IMR-90 (cell line): ENCODE data around the gene RPL26. TPM values are rescaled to one million over a fixed set of nuclear protein-coding genes. Genes with fewer than 3 reads are reported as not detected.

ENCODE experiments used
- ATAC-seq: fragments of 200-7000 bp; cut with Tn5 transposase; 2 replicates; pipeline ENCODE4 v1.9.1; 2020; ENCODE audit warnings: low read depth, mild to moderate bottlenecking, moderate library complexity
- BruUV-seq: library from RNA; stranded (reverse); fragments of 400-500 nt; replicated peaks from 2 replicates; lab custom pipeline; 2021; lab: Mats Ljungman, UMichigan
- CTCF ChIA-PET: fragments of 300-600 bp; formaldehyde crosslinking; extraction: SDS; loops from one replicate; lab custom pipeline; 2021; ENCODE audit warnings: antibody characterized with exemption; lab: Yijun Ruan, JAX
- POLR2A ChIA-PET: fragments of 300-600 bp; sonication (Branson Sonifier 250); formaldehyde crosslinking; loops from one replicate; lab custom pipeline; 2022; ENCODE audit warnings: antibody characterized with exemption; ENCODE audit not compliant: unreplicated experiment; lab: Charles Lee
- DNase-seq: peaks from one replicate; pipeline ENCODE4 v3.0.0; 2013
- H2AFZ ChIP-seq: replicated peaks from 2 replicates; pipeline ENCODE3; 2013; ENCODE audit warnings: low read length, mild to moderate bottlenecking; ENCODE audit not compliant: poor library complexity
- H2AK5ac ChIP-seq: 2 replicates; pipeline ENCODE4 v1.6.1; 2013; ENCODE audit warnings: low read depth, low read length, inconsistent platforms
- H2AK9ac ChIP-seq: replicated peaks from 2 replicates; pipeline ENCODE3; 2013; ENCODE audit warnings: mild to moderate bottlenecking, low read depth, low read length, moderate library complexity; ENCODE audit not compliant: poor library complexity
- H2BK120ac ChIP-seq: 2 replicates; pipeline ENCODE4 v1.6.1; 2013; ENCODE audit warnings: low read depth, low read length, inconsistent platforms
- H2BK15ac ChIP-seq: 3 replicates; pipeline ENCODE4 v1.6.1; 2013; ENCODE audit warnings: low read depth, low read length, inconsistent platforms
- H2BK20ac ChIP-seq: 2 replicates; pipeline ENCODE4 v1.6.1; 2013; ENCODE audit warnings: low read depth, mild to moderate bottlenecking, inconsistent platforms, low read length, moderate library complexity
- H2BK5ac ChIP-seq: 2 replicates; pipeline ENCODE4 v1.6.1; 2013; ENCODE audit warnings: mild to moderate bottlenecking, low read depth, low read length, inconsistent platforms; ENCODE audit not compliant: poor library complexity, severe bottlenecking
- H3K14ac ChIP-seq: replicated peaks from 2 replicates; pipeline ENCODE4 v1.6.1; 2013; ENCODE audit warnings: low read depth, low read length, inconsistent platforms
- H3K18ac ChIP-seq: 2 replicates; pipeline ENCODE4 v1.6.1; 2013; ENCODE audit warnings: low read depth, low read length, control low read depth
- H3K23ac ChIP-seq: 2 replicates; pipeline ENCODE4 v1.6.1; 2013; ENCODE audit warnings: low read depth, low read length, inconsistent platforms
- H3K27ac ChIP-seq: 2 replicates; pipeline ENCODE4 v1.5.1; 2013; ENCODE audit warnings: mild to moderate bottlenecking, control low read depth, low read length; ENCODE audit not compliant: insufficient read depth
- H3K27me3 ChIP-seq: 2 replicates; pipeline ENCODE4 v1.6.1; 2013; ENCODE audit warnings: low read length; ENCODE audit not compliant: control insufficient read depth, insufficient read depth
- H3K36me3 ChIP-seq: 2 replicates; pipeline ENCODE4 v1.6.1; 2013; ENCODE audit warnings: low read length, mixed read lengths; ENCODE audit not compliant: control insufficient read depth, insufficient read depth
- H3K4ac ChIP-seq: 2 replicates; pipeline ENCODE4 v1.6.1; 2013; ENCODE audit warnings: low read depth, low read length, inconsistent platforms
- H3K4me1 ChIP-seq: 2 replicates; pipeline ENCODE4 v1.6.1; 2013; ENCODE audit warnings: low read length, mixed read lengths; ENCODE audit not compliant: control insufficient read depth, insufficient read depth
- H3K4me2 ChIP-seq: 2 replicates; pipeline ENCODE4 v1.6.1; 2013; ENCODE audit warnings: low read depth, mild to moderate bottlenecking, control low read depth, low read length, moderate library complexity
- H3K4me3 ChIP-seq: 2 replicates; pipeline ENCODE4 v1.5.1; 2013; ENCODE audit warnings: low read depth, mild to moderate bottlenecking, control low read depth, low read length, moderate library complexity; ENCODE audit not compliant: insufficient read depth
- H3K56ac ChIP-seq: 2 replicates; pipeline ENCODE4 v1.6.1; 2013; ENCODE audit warnings: low read length, inconsistent platforms; ENCODE audit not compliant: insufficient read depth; ENCODE audit errors: extremely low read depth
- H3K79me1 ChIP-seq, 2 experiments: 2 replicates each; pipeline ENCODE4 v1.6.1; 2013; ENCODE audit warnings: low read length in 2 of 2, inconsistent platforms in 1 of 2, low read depth in 1 of 2
- H3K9ac ChIP-seq: 2 replicates; pipeline ENCODE4 v1.6.1; 2013; ENCODE audit warnings: low read depth, low read length, control low read depth
- H3K9me1 ChIP-seq: 2 replicates; pipeline ENCODE4 v1.6.1; 2013; ENCODE audit warnings: low read length, inconsistent platforms; ENCODE audit not compliant: insufficient read depth
- H3K9me3 ChIP-seq: 2 replicates; pipeline ENCODE4 v1.6.1; 2013; ENCODE audit warnings: low read length; ENCODE audit not compliant: control insufficient read depth, insufficient read depth
- H4K20me1 ChIP-seq: 2 replicates; pipeline ENCODE4 v1.6.1; 2013; ENCODE audit warnings: low read length, inconsistent platforms; ENCODE audit not compliant: insufficient read depth
- H4K5ac ChIP-seq: 2 replicates; pipeline ENCODE4 v1.6.1; 2013; ENCODE audit warnings: mild to moderate bottlenecking, low read depth, low read length, control low read depth
- H4K8ac ChIP-seq, 2 experiments: 2 replicates each; pipeline ENCODE4 v1.6.1; 2013; ENCODE audit warnings: low read depth in 2 of 2, low read length in 2 of 2, control low read depth in 1 of 2, inconsistent platforms in 1 of 2
- H4K91ac ChIP-seq: 2 replicates; pipeline ENCODE4 v1.6.1; 2013; ENCODE audit warnings: low read depth, low read length, inconsistent platforms; ENCODE audit not compliant: insufficient read depth
- BHLHE40 ChIP-seq: fragments of 150-350 bp; IDR thresholded peaks from 2 replicates; pipeline ENCODE4 v1.6.1; 2016; ENCODE audit warnings: mild to moderate bottlenecking, low read depth, low read length
- FOS ChIP-seq: fragments of 150-350 bp; IDR thresholded peaks from 2 replicates; pipeline ENCODE4 v1.6.1; 2016; ENCODE audit warnings: low read depth, low read length
- MAFK ChIP-seq: IDR thresholded peaks from 2 replicates; pipeline ENCODE4 v1.6.1; 2012; ENCODE audit warnings: low read depth, low read length, improper control_type of control experiment
- MAZ ChIP-seq: IDR thresholded peaks from 2 replicates; pipeline ENCODE4 v1.6.1; 2012; ENCODE audit warnings: low read depth, mild to moderate bottlenecking, low read length, improper control_type of control experiment, moderate library complexity, borderline replicate concordance
- MXI1 ChIP-seq: IDR thresholded peaks from 2 replicates; pipeline ENCODE4 v1.6.1; 2012; ENCODE audit warnings: low read depth, mild to moderate bottlenecking, low read length, moderate library complexity, borderline replicate concordance
- NFE2L2 ChIP-seq: fragments of 150-350 bp; IDR thresholded peaks from 2 replicates; pipeline ENCODE4 v1.6.1; 2016; ENCODE audit warnings: low read depth, mild to moderate bottlenecking, low read length
- RAD21 ChIP-seq: IDR thresholded peaks from 2 replicates; pipeline ENCODE4 v1.6.1; 2012; ENCODE audit warnings: low read length, improper control_type of control experiment
- RCOR1 ChIP-seq: IDR thresholded peaks from 2 replicates; pipeline ENCODE4 v1.6.1; 2012; ENCODE audit warnings: mild to moderate bottlenecking, low read length, improper control_type of control experiment; ENCODE audit not compliant: insufficient replicate concordance
- SMC3 ChIP-seq: fragments of 150-350 bp; IDR thresholded peaks from 2 replicates; pipeline ENCODE4 v1.6.1; 2016; ENCODE audit warnings: low read depth, mild to moderate bottlenecking, antibody characterized with exemption, low read length, moderate library complexity
- USF2 ChIP-seq: fragments of 150-350 bp; IDR thresholded peaks from 2 replicates; pipeline ENCODE4 v1.6.1; 2017; ENCODE audit warnings: mild to moderate bottlenecking, antibody characterized with exemption, low read length, low read depth
- WGBS, 2 experiments: methylation state at CpG; one replicate each; pipeline versions ENCODE4 v1.1.5 to v1.1.7; 2013; ENCODE audit warnings: missing lambda C conversion rate in 2 of 2; ENCODE audit not compliant: insufficient read length in 1 of 2; ENCODE audit errors: extremely low coverage in 2 of 2; 5-methylcytosine and 5-hydroxymethylcytosine counted together
- dilution Hi-C: fragments of 300-500 bp; cut with HindIII; formaldehyde crosslinking; loops from one replicate; pipeline ENCODE4 v1.14.3; 2018; ENCODE audit warnings: low sequenced_read_pairs; ENCODE audit not compliant: unreplicated experiment
- in situ Hi-C: fragments of 300-500 bp; cut with MboI; formaldehyde crosslinking; loops from 3 replicates; pipeline ENCODE4 v1.14.3; 2019; ENCODE audit warnings: low sequenced_read_pairs, inconsistent platforms, mixed read lengths
- intact Hi-C: fragments of 100-400 bp; cut with micrococcal nuclease; formaldehyde crosslinking; loops from 2 replicates; pipeline ENCODE4 v1.10.0; 2022
- polyA plus RNA-seq, 3 experiments: library from polyadenylated mRNA; depleted of rRNA; stranded (reverse); fragments of >200 nt; gene quantifications; 2 replicates each; pipeline ENCODE4 v1.2.3, GENCODE V29; 2012; ENCODE audit warnings: low replicate concordance in 1 of 3
- total RNA-seq: library from RNA; depleted of rRNA; stranded (reverse); fragments of >200 nt; gene quantifications from 2 replicates; pipeline ENCODE4 v1.2.3, GENCODE V29; 2012

The RPL26 gene
- total and polyA plus RNA-seq, 2 of the 4 experiments (the other 2 are of a cell fraction) = 4,763 to 5,013 TPM

- Histone ChIP-seq H3K27ac (peak overlapping the region; percentile 89), H3K23ac (peak overlapping the region; percentile 97), H2AK9ac (peak overlapping the region; percentile 45), H4K20me1 (peaks cover 34% of the 10 kb centered on the region; the same call in 1 of the 2 replicates), H2BK20ac (peak overlapping the region; percentile 86), H3K79me1 (peaks cover 2 to 29% of the 10 kb centered on the region in 2 experiments; a peak in 3 of 4 replicates), H3K4me1 (peaks cover 14% of the 10 kb centered on the region), H3K4me3 (no peak overlapping the region), H3K9ac (peak overlapping the region; percentile 13), H3K27me3 (no peaks in the 10 kb centered on the region), H2BK15ac (peak overlapping the region; percentile 75; the same call in 2 of the 3 replicates), H2BK120ac (peak overlapping the region; percentile 98), H3K14ac (peak overlapping the region; percentile 95), H3K36me3 (peaks cover 13% of the 10 kb centered on the region), H3K9me1 (peaks cover 4% of the 10 kb centered on the region), H2AFZ (peak overlapping the region; percentile 73), H2BK5ac (peak overlapping the region; percentile 90), H3K18ac (peak overlapping the region; percentile 7), H3K4ac (peak overlapping the region; percentile 96), H4K8ac (peak overlapping the region; percentile 38 to 86), H2AK5ac (peak overlapping the region; percentile 88), H3K4me2 (peak overlapping the region; percentile 34), H3K56ac (peak overlapping the region; percentile 88; the same call in 1 of the 2 replicates), H4K91ac (peak overlapping the region; percentile 97), H4K5ac (peak overlapping the region; percentile 2; the same call in 1 of the 2 replicates), H3K9me3 (no peaks in the 10 kb centered on the region)
- ChIA-PET POLR2A (no interaction called here), CTCF (interaction anchor here (0.7 kb wide), 1 partner anchor 69 kb away, joined by 3 read pairs; no protein-coding TSS in a partner anchor)
- DNase-seq (peak; percentile 93), ATAC-seq (peak; percentile 48)
- no TSS peak for BruUV-seq
- dilution Hi-C loops (no loop called here), in situ Hi-C loops (no loop called here), intact Hi-C loops (loop anchor here (10.0 kb wide), 1 partner anchor 240 kb away; no protein-coding TSS in a partner anchor)
- TF ChIP-seq FOS (no peak), RAD21 (no peak), USF2 (peak; percentile 9; the same call in 1 of the 2 replicates), MXI1 (no peak), SMC3 (no peak), BHLHE40 (peak; percentile 83), RCOR1 (peak; percentile 21), NFE2L2 (0 out of 2 replicates have a peak, but pooled peaks have one; percentile 6), MAFK (peak; percentile 12; the same call in 1 of the 2 replicates), MAZ (no peak)
- no CpG with 5 or more reads among the region's 12 CpGs for WGBS, 2 experiments
Observed at GRCh38 chr17:8384801-8385378, 1.9 kb upstream of the RPL26 start.
